H9 (cell line): Measurements from ENCODE around the gene KRT80. TPM values are rescaled to one million over a fixed set of nuclear protein-coding genes. Genes with fewer than 3 reads are reported as not detected.
A peak's percentile ranks its signal among the peaks of the same experiment; 100 is the strongest.

Source experiments
- DNase-seq: peaks from one replicate; pipeline ENCODE4 v3.0.0-alpha.2; 2017
- H2AFZ ChIP-seq: one replicate; pipeline ENCODE4 v1.6.1; 2013; ENCODE audit warnings: mild to moderate bottlenecking, low read length, control low read depth, moderate library complexity
- H2AK5ac ChIP-seq: 2 replicates; pipeline ENCODE4 v1.6.1; 2013; ENCODE audit warnings: low read length, control low read depth, mixed read lengths; ENCODE audit not compliant: insufficient read length
- H2BK120ac ChIP-seq: one replicate; pipeline ENCODE4 v1.6.1; 2013; ENCODE audit warnings: low read depth, mild to moderate bottlenecking, low read length, control low read depth, inconsistent platforms; ENCODE audit not compliant: poor library complexity, severe bottlenecking
- H2BK12ac ChIP-seq: 2 replicates; pipeline ENCODE4 v1.6.1; 2013; ENCODE audit warnings: low read length, control low read depth, mixed read lengths, low read depth; ENCODE audit not compliant: insufficient read length
- H2BK15ac ChIP-seq: 2 replicates; pipeline ENCODE4 v1.6.1; 2013; ENCODE audit warnings: low read depth, low read length, control low read depth
- H2BK20ac ChIP-seq: one replicate; pipeline ENCODE4 v1.6.1; 2013; ENCODE audit warnings: low read depth, mild to moderate bottlenecking, low read length, control low read depth, inconsistent platforms; ENCODE audit not compliant: poor library complexity, severe bottlenecking
- H2BK5ac ChIP-seq: 2 replicates; pipeline ENCODE4 v1.6.1; 2013; ENCODE audit warnings: low read length, control low read depth, mixed read lengths; ENCODE audit not compliant: insufficient read length
- H3K14ac ChIP-seq: 2 replicates; pipeline ENCODE4 v1.6.1; 2013; ENCODE audit warnings: low read length, control low read depth; ENCODE audit not compliant: insufficient read depth
- H3K18ac ChIP-seq: 2 replicates; pipeline ENCODE4 v1.6.1; 2013; ENCODE audit warnings: low read depth, mild to moderate bottlenecking, mixed read lengths, low read length, control low read depth; ENCODE audit not compliant: insufficient read length
- H3K23ac ChIP-seq: 2 replicates; pipeline ENCODE4 v1.6.1; 2013; ENCODE audit warnings: low read length, control low read depth, mixed read lengths, low read depth; ENCODE audit not compliant: insufficient read length
- H3K23me2 ChIP-seq: 2 replicates; pipeline ENCODE4 v1.6.1; 2013; ENCODE audit warnings: low read depth, mild to moderate bottlenecking, mixed read lengths, low read length, control low read depth; ENCODE audit not compliant: insufficient read length, poor library complexity, severe bottlenecking
- H3K27ac ChIP-seq: 2 replicates; pipeline ENCODE4 v1.5.1; 2013; ENCODE audit warnings: low read length, control low read depth, mixed read lengths, low read depth; ENCODE audit not compliant: insufficient read length
- H3K27me3 ChIP-seq: 2 replicates; pipeline ENCODE4 v1.6.1; 2013; ENCODE audit warnings: low read length, control low read depth, inconsistent platforms; ENCODE audit not compliant: insufficient read depth
- H3K4ac ChIP-seq: 2 replicates; pipeline ENCODE4 v1.6.1; 2013; ENCODE audit warnings: low read depth, mild to moderate bottlenecking, control low read depth, inconsistent platforms, low read length, moderate library complexity
- H3K4me1 ChIP-seq: 2 replicates; pipeline ENCODE4 v1.6.1; 2013; ENCODE audit warnings: low read length, control low read depth, inconsistent platforms; ENCODE audit not compliant: insufficient read depth
- H3K4me2 ChIP-seq: 2 replicates; pipeline ENCODE4 v1.6.1; 2013; ENCODE audit warnings: low read length, control low read depth, mixed read lengths; ENCODE audit not compliant: insufficient read length, insufficient read depth
- H3K56ac ChIP-seq: 2 replicates; pipeline ENCODE4 v1.6.1; 2013; ENCODE audit warnings: low read depth, mild to moderate bottlenecking, mixed read lengths, low read length, control low read depth; ENCODE audit not compliant: insufficient read length
- H3K79me1 ChIP-seq: 2 replicates; pipeline ENCODE4 v1.6.1; 2013; ENCODE audit warnings: low read depth, mild to moderate bottlenecking, moderate library complexity, low read length, control low read depth, inconsistent platforms; ENCODE audit not compliant: insufficient read depth, poor library complexity, severe bottlenecking
- H3K79me2 ChIP-seq: 2 replicates; pipeline ENCODE4 v1.6.1; 2013; ENCODE audit warnings: low read length, control low read depth, inconsistent platforms; ENCODE audit not compliant: insufficient read depth
- H3K9ac ChIP-seq: 2 replicates; pipeline ENCODE4 v1.6.1; 2013; ENCODE audit warnings: low read length, control low read depth, mixed read lengths; ENCODE audit not compliant: insufficient read length; ENCODE audit errors: extremely low read depth
- H3K9me3 ChIP-seq: one replicate; pipeline ENCODE4 v1.6.1; 2013; ENCODE audit warnings: low read depth, low read length, inconsistent platforms; ENCODE audit not compliant: control insufficient read depth
- H3T11ph ChIP-seq: one replicate; pipeline ENCODE4 v1.6.1; 2013; ENCODE audit warnings: mild to moderate bottlenecking, low read length, control low read depth, inconsistent platforms
- H4K20me1 ChIP-seq: one replicate; pipeline ENCODE4 v1.6.1; 2013; ENCODE audit not compliant: control insufficient read depth, insufficient read length, insufficient read depth
- H4K5ac ChIP-seq: 2 replicates; pipeline ENCODE4 v1.6.1; 2013; ENCODE audit warnings: low read depth, mild to moderate bottlenecking, mixed read lengths, low read length, control low read depth; ENCODE audit not compliant: insufficient read length
- H4K8ac ChIP-seq: replicated peaks from 2 replicates; pipeline ENCODE4 v1.6.1; 2013; ENCODE audit warnings: low read length, control low read depth, mixed read lengths, low read depth; ENCODE audit not compliant: insufficient read length
- H4K91ac ChIP-seq: 2 replicates; pipeline ENCODE4 v1.6.1; 2013; ENCODE audit warnings: low read depth, mild to moderate bottlenecking, moderate library complexity, mixed read lengths, low read length, control low read depth; ENCODE audit not compliant: insufficient read length
- H3K27ac Mint-ChIP-seq, 3 experiments: 2 replicates in 2 of 3; 3 replicates in 1 of 3; pipeline ENCODE4 v1.8.0; 2020 to 2021; ENCODE audit warnings: mixed read lengths in 3 of 3, mild to moderate bottlenecking in 1 of 3, moderate library complexity in 1 of 3
- H3K27me3 Mint-ChIP-seq: 2 replicates; pipeline ENCODE4 v1.8.0; 2021; ENCODE audit warnings: low read depth, mild to moderate bottlenecking, moderate library complexity, mixed read lengths
- H3K36me3 Mint-ChIP-seq, 3 experiments: 2 replicates in 2 of 3; 3 replicates in 1 of 3; pipeline ENCODE4 v1.8.0; 2020 to 2021; ENCODE audit warnings: low read depth in 3 of 3, mixed read lengths in 3 of 3; ENCODE audit not compliant: insufficient read depth in 1 of 3
- H3K4me1 Mint-ChIP-seq, 2 experiments: 2 replicates each; pipeline ENCODE4 v1.8.0; 2020; ENCODE audit warnings: mixed read lengths in 2 of 2
- H3K4me3 Mint-ChIP-seq, 2 experiments: 2 replicates in 1 of 2; 3 replicates in 1 of 2; pipeline ENCODE4 v1.8.0; 2020 to 2021; ENCODE audit warnings: mild to moderate bottlenecking in 2 of 2, mixed read lengths in 2 of 2, moderate library complexity in 1 of 2
- H3K9me3 Mint-ChIP-seq, 2 experiments: 2 replicates in 1 of 2; 3 replicates in 1 of 2; pipeline ENCODE4 v1.8.0; 2020; ENCODE audit warnings: mild to moderate bottlenecking in 2 of 2, mixed read lengths in 2 of 2, moderate library complexity in 1 of 2
- WGBS: extraction: QIAGEN DNeasy Blood & Tissue Kit; methylation state at CpG from one replicate; pipeline ENCODE4 v1.1.7; 2013; ENCODE audit warnings: missing lambda C conversion rate, low lambda C conversion rate, mixed read lengths; ENCODE audit not compliant: insufficient read length; ENCODE audit errors: extremely low coverage; 5-methylcytosine and 5-hydroxymethylcytosine counted together
- total RNA-seq: library from RNA; stranded (reverse); gene quantifications from 2 replicates; pipeline ENCODE4 v1.2.1, GENCODE V29; 2021
- TF ChIP-seq, protein P1 (sequence below): fragments of 200-600 bp; sonication (generic); conservative IDR thresholded peaks from 3 replicates; pipeline ENCODE4 v1.8.0; 2021; ENCODE audit warnings: antibody characterized with exemption, mild to moderate bottlenecking

Gene KRT80
- total RNA-seq, 1 experiment from 2014 or later: not detected

DNA sequence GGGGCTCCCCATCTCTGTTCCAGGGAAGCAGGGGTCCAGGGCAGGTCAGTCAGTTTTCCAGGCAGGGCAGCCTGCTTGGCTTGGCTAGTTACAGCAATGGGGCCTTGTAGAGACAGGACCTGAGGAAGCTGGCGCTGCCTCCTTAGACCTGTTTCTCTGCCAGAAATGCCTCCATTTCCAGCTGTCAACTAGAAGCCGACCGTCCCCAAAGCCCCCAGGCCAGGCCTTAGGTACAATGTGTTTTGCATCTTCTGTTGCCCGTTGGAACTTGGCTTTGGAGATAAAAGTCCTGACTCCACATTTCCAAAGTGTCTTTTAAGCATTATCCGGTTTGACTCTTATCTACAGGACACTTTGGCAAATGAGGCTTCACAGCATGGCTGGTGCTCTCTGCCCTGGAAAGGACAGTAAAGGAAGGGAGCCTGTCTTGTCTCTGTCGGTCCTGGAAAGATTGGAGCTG is 42.6 kb downstream of the KRT80 start:
- Histone ChIP-seq H4K20me1 (no peaks in the 10 kb centered on the region), H3K56ac (no peak overlapping the region), H2BK15ac (no peak overlapping the region), H2AK5ac (no peak overlapping the region), H3K4me2 (no peak overlapping the region), H3K9ac (no peak overlapping the region), H3K23me2 (no peaks in the 10 kb centered on the region), H3K79me1 (no peaks in the 10 kb centered on the region), H2BK12ac (no peak overlapping the region), H3K9me3 (no peaks in the 10 kb centered on the region), H2BK20ac (no peak overlapping the region), H3K18ac (peak overlapping the region; percentile 28), H3K27ac (no peak overlapping the region), H2BK120ac (no peak overlapping the region), H3K79me2 (no peaks in the 10 kb centered on the region), H4K91ac (no peak overlapping the region), H3K23ac (no peak overlapping the region), H3T11ph (no peak overlapping the region), H3K27me3 (no peaks in the 10 kb centered on the region), H3K4me1 (peaks cover 3% of the 10 kb centered on the region; the same call in 1 of the 2 replicates), H3K4ac (no peak overlapping the region), H4K5ac (no peak overlapping the region), H2AFZ (no peak overlapping the region), H4K8ac (no peak overlapping the region), H2BK5ac (no peak overlapping the region), H3K14ac (peak overlapping the region; percentile 38; the same call in 1 of the 2 replicates)
- TF ChIP-seq, protein P1, sequence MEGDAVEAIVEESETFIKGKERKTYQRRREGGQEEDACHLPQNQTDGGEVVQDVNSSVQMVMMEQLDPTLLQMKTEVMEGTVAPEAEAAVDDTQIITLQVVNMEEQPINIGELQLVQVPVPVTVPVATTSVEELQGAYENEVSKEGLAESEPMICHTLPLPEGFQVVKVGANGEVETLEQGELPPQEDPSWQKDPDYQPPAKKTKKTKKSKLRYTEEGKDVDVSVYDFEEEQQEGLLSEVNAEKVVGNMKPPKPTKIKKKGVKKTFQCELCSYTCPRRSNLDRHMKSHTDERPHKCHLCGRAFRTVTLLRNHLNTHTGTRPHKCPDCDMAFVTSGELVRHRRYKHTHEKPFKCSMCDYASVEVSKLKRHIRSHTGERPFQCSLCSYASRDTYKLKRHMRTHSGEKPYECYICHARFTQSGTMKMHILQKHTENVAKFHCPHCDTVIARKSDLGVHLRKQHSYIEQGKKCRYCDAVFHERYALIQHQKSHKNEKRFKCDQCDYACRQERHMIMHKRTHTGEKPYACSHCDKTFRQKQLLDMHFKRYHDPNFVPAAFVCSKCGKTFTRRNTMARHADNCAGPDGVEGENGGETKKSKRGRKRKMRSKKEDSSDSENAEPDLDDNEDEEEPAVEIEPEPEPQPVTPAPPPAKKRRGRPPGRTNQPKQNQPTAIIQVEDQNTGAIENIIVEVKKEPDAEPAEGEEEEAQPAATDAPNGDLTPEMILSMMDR: no peak
- no peak for DNase-seq
- Mint-ChIP-seq H3K36me3 (no peaks in the 10 kb centered on the region), H3K4me1 (peaks cover 17 to 35% of the 10 kb centered on the region in 2 experiments), H3K4me3 (no peak overlapping the region), H3K27ac (peak overlapping the region in 2 of 3 experiments; percentile 18 to 47; a peak in 2 of 7 replicates), H3K9me3 (no peaks in the 10 kb centered on the region), H3K27me3 (peaks cover 6% of the 10 kb centered on the region)
- WGBS: no CpG with 5 or more reads among the region's 6 CpGs
